CD4-positive, alpha-beta T cell treated with Interleukin-6 for 4 hours (primary cell): ENCODE measurements around the gene PPP2R2D.
"Not testable (repeated sequence)": the region's sequence is repeated elsewhere in the genome, so short reads cannot be mapped to it uniquely, and the experiment has no call there.

Experiments
- DNase-seq: peaks from one replicate; pipeline ENCODE4 v3.0.0-alpha.2; 2020; ENCODE audit warnings: mixed read lengths

PPP2R2D gene

DNA sequence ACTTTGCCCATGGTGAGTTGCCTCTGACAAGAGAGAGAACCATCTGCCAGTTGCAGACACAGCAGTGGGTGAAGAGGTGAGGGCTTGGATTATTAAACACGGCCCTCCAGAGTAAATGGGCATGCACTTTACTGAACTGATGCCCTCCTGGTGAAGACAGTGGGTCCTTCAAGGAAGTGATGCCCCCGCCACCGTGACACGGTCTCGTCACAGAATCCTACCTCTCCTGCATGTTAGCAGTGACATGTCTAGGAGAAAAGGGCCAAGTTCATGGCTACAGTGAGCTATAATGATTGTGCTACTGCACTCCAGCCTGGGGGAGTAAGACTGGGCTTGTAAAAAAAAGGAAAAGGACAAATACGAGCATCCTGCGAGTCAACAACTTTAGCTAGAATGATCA is 78.5 kb downstream of the PPP2R2D start:
- no peak for DNase-seq

DNA sequence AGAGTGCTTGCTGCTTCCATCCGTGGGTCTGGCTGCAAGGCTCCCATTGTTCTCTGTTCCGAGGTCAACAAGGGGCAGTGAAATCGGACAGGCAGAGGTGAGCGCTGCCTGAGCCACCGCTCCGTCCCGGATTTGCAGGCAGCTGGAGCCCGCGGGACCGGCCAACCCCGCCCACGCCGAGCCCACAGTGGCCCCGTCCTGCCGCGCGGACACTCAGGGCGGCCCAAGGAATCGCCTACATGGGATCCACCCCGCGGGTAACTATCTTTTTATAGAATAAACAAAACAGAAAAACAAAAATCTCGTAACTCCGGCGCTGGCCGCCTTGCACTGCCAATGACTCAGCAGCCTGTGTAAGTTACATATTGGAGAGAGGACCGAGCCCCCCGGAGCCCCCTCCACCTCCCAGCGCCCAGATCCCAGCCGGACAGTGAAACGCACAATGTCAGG is 79.0 kb downstream of the PPP2R2D start:
- no peak for DNase-seq

DNA sequence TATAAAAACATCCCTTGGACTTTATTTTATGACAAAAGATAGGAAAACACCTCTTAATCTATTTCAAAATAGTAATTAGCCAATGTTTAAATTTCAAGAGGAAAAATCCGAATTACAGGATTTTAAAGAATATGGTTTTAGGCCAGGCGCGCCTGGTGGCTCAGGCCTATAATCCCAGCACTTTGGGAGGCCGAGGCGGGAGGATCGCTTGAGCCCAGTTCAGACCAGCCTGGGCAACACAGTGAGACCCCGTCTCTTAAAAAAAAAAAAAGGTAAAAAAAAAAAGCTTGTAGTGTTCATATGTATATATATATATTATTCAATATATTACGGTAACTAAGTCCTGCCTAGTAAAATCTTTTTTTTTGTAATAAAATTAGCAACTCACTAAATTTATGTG is 79.5 kb downstream of the PPP2R2D start:
- DNase-seq = no peak

- no peak for DNase-seq
Observed at GRCh38 chr10:131980761-131981428, 80.1 kb downstream of the PPP2R2D start.

DNA sequence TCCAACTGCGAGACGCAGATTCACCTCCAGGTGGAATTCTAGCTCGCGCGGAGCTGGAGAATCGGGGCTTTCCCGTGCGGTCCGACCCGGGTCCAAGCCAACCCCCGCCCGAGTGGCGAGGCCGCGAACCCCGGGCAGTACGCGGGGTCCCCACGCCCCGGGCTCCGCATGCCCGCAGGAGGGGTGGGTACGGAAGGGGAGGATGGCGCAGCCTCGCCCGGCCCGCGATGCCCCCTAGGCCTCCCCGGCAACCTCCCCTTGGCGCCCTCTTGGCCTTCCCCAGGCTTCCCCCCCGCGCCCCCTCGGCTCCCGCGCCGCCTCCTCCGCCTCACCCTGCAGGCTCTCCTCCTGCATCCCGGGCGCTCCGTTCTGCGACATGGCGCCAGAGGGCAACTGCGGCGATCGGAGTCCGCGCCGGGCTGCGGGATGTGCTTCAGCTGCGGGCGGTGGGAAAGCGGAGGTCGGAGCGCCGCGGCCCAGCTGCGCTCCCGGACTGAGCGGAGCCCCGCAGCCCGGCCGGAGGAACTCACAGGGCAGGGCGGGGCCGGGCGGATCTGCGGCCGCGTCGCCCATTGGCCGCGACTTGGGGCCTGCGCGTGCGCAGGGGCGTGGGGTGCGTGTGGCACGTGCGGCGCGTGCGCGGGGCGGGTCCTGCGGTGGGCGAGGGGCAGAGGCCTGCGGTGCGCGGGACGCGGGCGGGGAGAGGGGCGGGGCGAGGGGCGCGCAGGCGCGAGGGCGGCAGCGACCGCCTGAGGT is 80.8 kb downstream of the PPP2R2D start, which contains the start of gene BNIP3:
Gene BNIP3, minus strand, starts transcription at position 495 of the 756 bp plus-strand sequence. Its CDS starts 117 bp downstream, at position 378.
- peak; percentile 99 for DNase-seq

DNA sequence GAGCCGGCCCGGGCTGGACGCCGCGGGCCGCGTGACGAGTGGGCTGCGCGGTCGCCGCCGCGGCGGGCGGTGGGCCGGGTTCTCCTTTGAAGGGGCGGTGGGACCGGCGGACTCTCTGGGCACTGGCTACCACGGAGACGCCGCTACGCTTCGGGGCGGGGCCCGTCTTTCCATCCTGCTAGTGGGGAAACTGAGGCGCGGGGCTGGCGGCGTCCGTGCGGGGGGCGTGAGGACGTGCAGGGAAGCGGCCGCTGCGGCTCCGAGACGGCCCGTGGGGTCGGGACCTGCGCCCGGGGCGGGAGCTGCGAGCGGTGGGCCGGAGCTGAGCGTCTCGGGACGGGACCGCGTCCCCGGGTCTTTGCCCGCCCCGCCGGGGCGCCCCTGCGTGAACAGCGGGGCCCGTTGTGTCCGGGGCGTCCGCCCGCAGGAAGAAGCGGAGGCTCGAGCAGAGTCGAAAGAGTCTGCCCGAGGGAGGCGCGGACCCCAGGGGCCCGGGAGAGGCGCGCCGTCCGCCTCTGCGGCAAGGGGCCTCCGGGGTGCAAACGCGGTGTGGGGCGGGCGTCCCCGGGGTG is 81.5 kb downstream of the PPP2R2D start:
- peak; percentile 19 for DNase-seq

GRCh38 chr10:131982796-131983195 is 82.0 kb downstream of the PPP2R2D start:
- DNase-seq = no peak

GRCh38 chr10:131983780-131984179 is 83.0 kb downstream of the PPP2R2D start:
- no peak for DNase-seq

DNA sequence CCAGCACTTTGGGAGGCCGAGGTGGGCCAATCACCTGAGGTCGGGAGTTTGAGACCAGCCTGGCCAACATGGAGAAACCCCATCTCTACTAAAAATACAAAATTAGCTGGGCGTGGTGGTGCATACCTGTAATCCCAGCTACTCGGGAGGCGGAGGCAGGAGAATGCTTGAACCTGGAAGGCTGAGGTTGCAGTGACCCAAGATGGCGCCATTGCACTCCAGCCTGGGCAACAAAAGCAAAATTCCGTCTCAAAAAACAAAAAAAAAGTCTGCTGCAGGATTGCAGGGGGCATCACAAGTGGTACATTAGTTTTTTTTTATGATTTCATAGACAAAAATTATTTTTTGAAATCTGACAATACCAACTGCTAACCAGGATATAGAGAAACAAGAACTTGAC is 86.0 kb downstream of the PPP2R2D start:
- not testable (repeated sequence) for DNase-seq

GRCh38 chr10:131987301-131987700 is 86.5 kb downstream of the PPP2R2D start:
- not testable (repeated sequence) for DNase-seq

GRCh38 chr10:131987786-131988185 is 87.0 kb downstream of the PPP2R2D start:
- DNase-seq = not testable (repeated sequence)

GRCh38 chr10:131991726-131992125 is 90.9 kb downstream of the PPP2R2D start:
- DNase-seq = no peak

DNA sequence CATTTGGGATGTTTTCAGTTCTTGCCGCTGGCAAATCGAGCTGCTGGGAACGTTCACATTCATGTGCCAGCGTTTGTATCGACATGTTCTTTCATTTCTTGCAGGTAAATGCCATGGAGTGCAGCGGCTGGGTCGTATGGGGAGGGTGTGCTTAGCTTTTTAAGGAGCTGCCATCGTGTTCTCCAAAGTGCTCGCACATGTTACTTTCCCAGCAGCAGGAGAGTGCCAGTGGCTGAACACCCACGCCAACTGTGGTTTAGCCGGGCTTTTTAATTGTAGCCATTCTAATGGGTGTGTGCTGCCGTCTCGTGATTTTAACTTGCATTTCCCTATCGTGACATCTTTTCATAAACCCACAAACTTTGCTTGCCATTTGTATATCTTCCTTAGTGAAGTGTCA is 92.5 kb downstream of the PPP2R2D start:
- DNase-seq = no peak

DNA sequence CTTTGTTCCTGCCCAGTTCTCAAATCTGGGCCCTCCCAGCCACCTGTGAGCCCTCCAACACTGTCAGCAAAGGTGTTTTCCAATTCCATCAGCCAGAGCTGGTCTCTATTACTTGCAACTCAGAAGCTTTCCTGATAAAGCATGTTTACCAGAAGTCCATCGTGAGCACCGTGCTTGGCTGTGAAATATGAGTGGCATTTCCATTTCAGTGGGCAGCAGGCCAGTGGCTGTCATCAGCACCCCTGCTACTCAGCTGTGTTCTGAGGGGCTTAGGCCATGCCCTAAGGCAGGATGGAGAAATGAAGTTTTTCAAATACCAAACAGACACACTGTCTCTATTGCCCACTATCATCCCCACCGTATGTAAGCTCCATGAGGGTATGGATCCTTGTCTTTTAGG is 93.6 kb downstream of the PPP2R2D start:
- DNase-seq = no peak

DNA sequence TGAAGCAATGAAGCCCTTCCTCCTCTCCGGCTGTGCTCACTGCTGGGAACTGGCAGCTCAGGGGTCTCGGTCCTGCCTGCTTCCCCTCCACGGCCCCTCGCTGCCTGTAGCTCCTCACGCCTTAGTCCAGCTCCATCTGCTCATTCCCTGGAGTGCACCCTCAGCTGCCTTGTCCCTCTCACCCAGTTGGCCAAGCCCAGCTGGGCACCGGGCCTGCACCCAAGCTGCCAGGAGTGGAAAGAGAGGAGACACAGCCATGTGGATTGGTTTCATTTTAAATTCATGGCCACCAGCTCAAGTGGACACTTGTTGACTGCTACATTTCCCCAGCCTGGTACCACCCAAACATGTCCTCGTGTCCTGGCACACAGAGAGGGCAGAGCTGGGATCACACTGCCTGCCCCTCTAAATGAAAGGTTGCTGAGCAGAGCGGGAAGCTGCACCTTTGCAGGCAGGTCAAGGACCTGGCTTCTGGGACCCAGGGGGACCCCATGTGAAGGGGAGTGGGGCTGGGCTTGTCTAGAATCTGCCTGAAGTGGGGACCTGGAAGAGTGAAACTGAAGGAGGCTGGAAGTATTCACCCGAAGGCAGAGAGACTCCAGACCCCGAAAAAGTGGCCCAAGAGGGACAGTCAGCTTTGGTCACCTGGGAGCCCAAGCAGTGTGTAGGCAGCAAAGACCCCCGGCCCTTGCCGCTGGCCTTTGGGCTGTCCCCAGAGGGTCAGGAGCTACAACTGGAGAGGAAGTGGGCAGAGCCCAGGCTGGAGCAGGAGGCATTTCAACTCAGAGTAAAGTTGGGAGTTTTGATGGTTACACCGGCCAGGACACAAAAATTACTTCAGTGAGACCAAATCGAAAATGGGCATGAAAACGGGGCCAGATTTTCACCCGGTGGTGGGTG is 95.9 kb downstream of the PPP2R2D start:
- no peak for DNase-seq

GRCh38 chr10:131997366-131998049 is 96.7 kb downstream of the PPP2R2D start:
- DNase-seq = no peak

GRCh38 chr10:131998050-131998844 is 97.4 kb downstream of the PPP2R2D start:
- DNase-seq = no peak

- no peak for DNase-seq
Observed at GRCh38 chr10:131998845-131999681, 98.3 kb downstream of the PPP2R2D start.

- DNase-seq = no peak
Observed at GRCh38 chr10:132001238-132001972, 100.6 kb downstream of the PPP2R2D start.

- no peak for DNase-seq
Observed at GRCh38 chr10:132002004-132002403, 101.2 kb downstream of the PPP2R2D start.
